ENCODE results near the gene ZC3H15.

Gene ZC3H15

GRCh38 chr2:186558512-186559276 lies 72.6 kb downstream of the ZC3H15 start:
- TF ChIP-seq CTCF (IDR thresholded peaks at IDR 0.05; ENCODE audit: insufficient read depth, low read length, poor library complexity, severe bottlenecking) (no peak), EZH2phosphoT487 (conservative IDR thresholded peaks at IDR 0.05; ENCODE audit: low read length) (no peak)
- Histone ChIP-seq H3K4me2 (ENCODE audit: low read depth, low read length, poor library complexity, severe bottlenecking) (no peak overlapping the region), H3F3A (ENCODE audit: insufficient read depth) (no peaks in the 10 kb centered on the region), H3K27ac (ENCODE audit: low read depth, low read length) (no peak overlapping the region), H3K9me2 (replicated peaks; ENCODE audit: insufficient read depth, low read length) (no peaks in the 10 kb centered on the region; the same call in 1 of the 2 replicates), H4K20me1 (ENCODE audit: low read depth, low read length) (no peaks in the 10 kb centered on the region), H3K4me3 (ENCODE audit: insufficient read depth, low read length, poor library complexity, severe bottlenecking) (no peak overlapping the region), H3K9ac (ENCODE audit: low read length) (no peak overlapping the region), H3K27me3 (ENCODE audit: low read length) (no peaks in the 10 kb centered on the region), H3K9me3 (ENCODE audit: insufficient read depth, low read length) (no peaks in the 10 kb centered on the region), H3K79me2 (ENCODE audit: insufficient read depth, low read length) (no peaks in the 10 kb centered on the region), H2AFZ (ENCODE audit: low read depth, low read length, severe bottlenecking) (no peak overlapping the region), H3K36me3 (ENCODE audit: low read length) (no peaks in the 10 kb centered on the region)
